Measurements from ENCODE around the gene GULP1. TPM values are rescaled to one million over a fixed set of nuclear protein-coding genes. Genes with fewer than 3 reads are reported as not detected.

GULP1 gene
- total and polyA plus RNA-seq, 2 of the 13 experiments (the other 11 are each of a cell fraction or from before 2014, with no cell fraction given) = 0.15 TPM; not detected in 1

DNA sequence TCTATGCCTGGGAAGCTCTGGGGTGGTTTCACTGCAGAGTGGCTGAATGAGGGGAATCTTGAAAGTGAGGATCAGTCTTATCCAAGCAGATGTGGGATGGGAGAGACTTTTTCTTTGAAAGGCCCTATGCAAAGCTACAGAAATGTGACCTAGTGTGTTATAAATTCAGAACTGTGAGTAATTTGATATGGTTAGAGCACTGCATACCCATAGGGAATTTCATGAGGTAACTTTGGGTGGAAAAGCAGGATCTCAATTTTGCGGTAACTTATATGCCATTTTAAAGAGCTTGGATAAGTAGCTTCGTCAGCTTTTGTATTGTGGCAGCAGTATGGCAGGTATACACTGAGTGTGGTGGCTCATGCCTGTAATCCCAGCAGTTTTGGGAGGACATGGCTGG lies 40.9 kb downstream of the GULP1 start:
- in situ Hi-C loops (cut with HindIII; ENCODE audit: extremely low pct_ligation_motif_present, low pct_unique_long_range_greater_than_20kb) = no loop called here
- ATAC-seq (no peak), DNase-seq (ENCODE audit: low spot score) (no peak), FAIRE-seq (no peak)
- Histone ChIP-seq H2AFZ (ENCODE audit: low read length) (no peak overlapping the region), H3K27ac (ENCODE audit: extremely low read length, insufficient read depth, low read length) (no peak overlapping the region), H3K9me3 (ENCODE audit: low read length) (no peaks in the 10 kb centered on the region), H3K27me3 (ENCODE audit: control insufficient read depth in 1 of 2, insufficient read depth in 2 of 2, low read length in 2 of 2) (no peaks in the 10 kb centered on the region), H3K4me2 (ENCODE audit: low read depth, low read length) (no peak overlapping the region), H4K20me1 (ENCODE audit: insufficient read depth, low read length) (no peaks in the 10 kb centered on the region), H3K9ac (ENCODE audit: insufficient read depth, low read depth, low read length) (no peak overlapping the region), H3K79me2 (ENCODE audit: insufficient read depth, low read length) (no peaks in the 10 kb centered on the region), H3K4me1 (ENCODE audit: insufficient read depth, low read length) (no peaks in the 10 kb centered on the region), H3K36me3 (replicated peaks in 1 of 2; ENCODE audit: control insufficient read depth in 1 of 2, insufficient read depth in 2 of 2, low read length in 2 of 2) (no peaks in the 10 kb centered on the region), H3K4me3 (replicated peaks in 1 of 3; ENCODE audit: insufficient read depth in 1 of 3, low read depth in 2 of 3, low read length in 3 of 3) (no peak overlapping the region)
- CTCF ChIA-PET (ENCODE audit: low intra/inter-chr PET ratio, low total read pairs) = no interaction called here
- intact Hi-C loops (cut with micrococcal nuclease; ENCODE audit: unreplicated experiment) = no loop called here
- 13% methylated on average over 2 of the region's 2 CpGs for WGBS (ENCODE audit: low lambda C conversion rate)
- BruUV-seq (replicated peaks) = no TSS peak
- POLR2A ChIA-PET = no interaction called here
- TF ChIP-seq ZFAT (CRISPR knock-in tag; conservative IDR thresholded peaks at IDR 0.05) (no peak), ARID2 (CRISPR knock-in tag; IDR thresholded peaks at IDR 0.05; ENCODE audit: borderline replicate concordance) (no peak), ZNF33A (CRISPR knock-in tag; IDR thresholded peaks at IDR 0.05; ENCODE audit: borderline replicate concordance) (no peak), ZNF569 (CRISPR knock-in tag; IDR thresholded peaks at IDR 0.05; ENCODE audit: borderline replicate concordance) (no peak), BRCA1 (CRISPR knock-in tag; IDR thresholded peaks at IDR 0.05) (no peak), GATA4 (IDR thresholded peaks at IDR 0.05; ENCODE audit: borderline replicate concordance, low read depth) (no peak), ZNF644 (CRISPR knock-in tag; IDR thresholded peaks at IDR 0.05; ENCODE audit: low read depth) (no peak), GABPA (IDR thresholded peaks at IDR 0.05; ENCODE audit: low read depth, low read length) (no peak), GABPA (CRISPR knock-in tag; IDR thresholded peaks at IDR 0.05; ENCODE audit: low read depth) (no peak), SRSF4 (IDR thresholded peaks at IDR 0.05; ENCODE audit: low read depth, low read length, poor library complexity, severe bottlenecking) (no peak), CERS6 (CRISPR knock-in tag; IDR thresholded peaks at IDR 0.05) (no peak), HNRNPK (IDR thresholded peaks at IDR 0.05; ENCODE audit: low read depth, low read length, poor library complexity, severe bottlenecking) (no peak), AHR (CRISPR knock-in tag; IDR thresholded peaks at IDR 0.05) (no peak), ZBTB8A (CRISPR knock-in tag; IDR thresholded peaks at IDR 0.05; ENCODE audit: borderline replicate concordance, low read depth) (no peak), TRIM24 (CRISPR knock-in tag; IDR thresholded peaks at IDR 0.05) (no peak), IKZF5 (CRISPR knock-in tag; IDR thresholded peaks at IDR 0.05) (no peak)
- TF ChIP-seq, protein P1, sequence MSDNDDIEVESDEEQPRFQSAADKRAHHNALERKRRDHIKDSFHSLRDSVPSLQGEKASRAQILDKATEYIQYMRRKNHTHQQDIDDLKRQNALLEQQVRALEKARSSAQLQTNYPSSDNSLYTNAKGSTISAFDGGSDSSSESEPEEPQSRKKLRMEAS (IDR thresholded peaks at IDR 0.05) = no peak
- TF ChIP-seq, protein P2, sequence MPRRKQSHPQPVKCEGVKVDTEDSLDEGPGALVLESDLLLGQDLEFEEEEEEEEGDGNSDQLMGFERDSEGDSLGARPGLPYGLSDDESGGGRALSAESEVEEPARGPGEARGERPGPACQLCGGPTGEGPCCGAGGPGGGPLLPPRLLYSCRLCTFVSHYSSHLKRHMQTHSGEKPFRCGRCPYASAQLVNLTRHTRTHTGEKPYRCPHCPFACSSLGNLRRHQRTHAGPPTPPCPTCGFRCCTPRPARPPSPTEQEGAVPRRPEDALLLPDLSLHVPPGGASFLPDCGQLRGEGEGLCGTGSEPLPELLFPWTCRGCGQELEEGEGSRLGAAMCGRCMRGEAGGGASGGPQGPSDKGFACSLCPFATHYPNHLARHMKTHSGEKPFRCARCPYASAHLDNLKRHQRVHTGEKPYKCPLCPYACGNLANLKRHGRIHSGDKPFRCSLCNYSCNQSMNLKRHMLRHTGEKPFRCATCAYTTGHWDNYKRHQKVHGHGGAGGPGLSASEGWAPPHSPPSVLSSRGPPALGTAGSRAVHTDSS (CRISPR knock-in tag; conservative IDR thresholded peaks at IDR 0.05) = no peak
- TF ChIP-seq, protein P3, sequence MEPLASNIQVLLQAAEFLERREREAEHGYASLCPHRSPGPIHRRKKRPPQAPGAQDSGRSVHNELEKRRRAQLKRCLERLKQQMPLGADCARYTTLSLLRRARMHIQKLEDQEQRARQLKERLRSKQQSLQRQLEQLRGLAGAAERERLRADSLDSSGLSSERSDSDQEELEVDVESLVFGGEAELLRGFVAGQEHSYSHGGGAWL (CRISPR knock-in tag; IDR thresholded peaks at IDR 0.05) = no peak
- TF ChIP-seq, protein P4, sequence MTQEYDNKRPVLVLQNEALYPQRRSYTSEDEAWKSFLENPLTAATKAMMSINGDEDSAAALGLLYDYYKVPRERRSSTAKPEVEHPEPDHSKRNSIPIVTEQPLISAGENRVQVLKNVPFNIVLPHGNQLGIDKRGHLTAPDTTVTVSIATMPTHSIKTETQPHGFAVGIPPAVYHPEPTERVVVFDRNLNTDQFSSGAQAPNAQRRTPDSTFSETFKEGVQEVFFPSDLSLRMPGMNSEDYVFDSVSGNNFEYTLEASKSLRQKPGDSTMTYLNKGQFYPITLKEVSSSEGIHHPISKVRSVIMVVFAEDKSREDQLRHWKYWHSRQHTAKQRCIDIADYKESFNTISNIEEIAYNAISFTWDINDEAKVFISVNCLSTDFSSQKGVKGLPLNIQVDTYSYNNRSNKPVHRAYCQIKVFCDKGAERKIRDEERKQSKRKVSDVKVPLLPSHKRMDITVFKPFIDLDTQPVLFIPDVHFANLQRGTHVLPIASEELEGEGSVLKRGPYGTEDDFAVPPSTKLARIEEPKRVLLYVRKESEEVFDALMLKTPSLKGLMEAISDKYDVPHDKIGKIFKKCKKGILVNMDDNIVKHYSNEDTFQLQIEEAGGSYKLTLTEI (CRISPR knock-in tag; conservative IDR thresholded peaks at IDR 0.05) = no peak

Measured in HepG2 (cell line).